Stimulated activated CD4-positive, alpha-beta T cell treated with anti-CD3 and anti-CD28 coated beads, Interleukin-15, amount 100 ng/mL, for 48 hours (primary cell): ENCODE measurements around the gene FOSL2.

Source experiments
- DNase-seq, 2 donors: peaks; one replicate each; pipeline ENCODE4 v3.0.0-alpha.2; 2020; ENCODE audit warnings: low read depth in 2 of 2

FOSL2 gene

DNA sequence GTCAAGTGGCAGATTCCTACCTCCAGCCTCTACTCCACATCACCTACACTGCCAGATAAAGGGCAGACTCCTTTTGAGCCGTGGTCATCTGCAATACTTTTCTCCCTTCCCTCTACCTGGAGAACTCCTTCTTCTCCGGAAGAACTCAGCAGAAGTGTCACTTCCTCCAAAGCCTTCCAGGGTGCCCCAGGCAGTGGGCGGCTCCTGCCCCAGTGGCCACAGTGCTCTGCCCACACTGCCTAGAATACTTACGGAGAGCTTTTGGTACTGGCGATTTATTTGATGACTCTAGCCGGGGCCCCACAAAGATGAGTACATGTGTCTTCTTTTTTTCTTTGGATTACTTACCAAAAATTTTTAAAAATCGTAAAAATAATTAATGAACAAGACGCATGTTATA is 39.7 kb downstream of the FOSL2 start:
- no peak for DNase-seq

- DNase-seq: no peak
These were observed 40.6 kb downstream of the FOSL2 start for GRCh38 chr2:28433215-28433614.

DNA sequence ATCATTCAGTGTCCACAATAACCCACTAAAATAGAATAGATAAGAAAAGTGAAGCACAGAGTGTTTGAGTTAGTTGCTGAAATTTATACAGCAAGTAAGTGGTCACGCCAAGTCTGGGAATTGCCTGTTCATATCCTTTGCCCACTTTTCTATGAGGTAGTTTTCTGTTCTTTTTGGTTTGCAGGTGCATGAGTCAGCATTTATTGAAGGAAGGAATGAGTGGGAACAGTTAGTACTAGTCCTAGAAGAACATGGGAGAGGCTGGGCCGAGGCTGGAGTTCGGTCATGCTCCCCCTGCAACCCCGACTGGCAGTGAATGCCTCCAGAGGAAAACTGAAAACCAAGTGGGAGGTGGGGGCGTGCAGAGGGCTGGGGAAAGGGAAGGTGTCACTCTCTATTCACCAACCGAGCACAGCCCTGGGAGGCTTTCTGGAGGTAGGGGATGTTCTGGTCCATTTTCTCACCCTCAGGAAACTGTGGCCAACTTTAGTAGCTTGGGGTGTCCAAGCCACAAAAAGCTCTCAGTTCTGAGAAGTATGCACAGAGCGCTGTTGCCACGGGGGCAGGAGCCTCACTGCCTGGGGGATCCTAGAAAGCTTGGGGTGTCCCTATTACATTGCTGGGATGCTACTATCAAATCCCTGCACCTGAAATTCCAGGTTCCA is 41.4 kb downstream of the FOSL2 start:
- DNase-seq: no peak

- DNase-seq: no peak
These were observed 41.9 kb downstream of the FOSL2 start for GRCh38 chr2:28434600-28434989.

GRCh38 chr2:28435241-28435640 is 42.6 kb downstream of the FOSL2 start:
- DNase-seq: no peak

DNA sequence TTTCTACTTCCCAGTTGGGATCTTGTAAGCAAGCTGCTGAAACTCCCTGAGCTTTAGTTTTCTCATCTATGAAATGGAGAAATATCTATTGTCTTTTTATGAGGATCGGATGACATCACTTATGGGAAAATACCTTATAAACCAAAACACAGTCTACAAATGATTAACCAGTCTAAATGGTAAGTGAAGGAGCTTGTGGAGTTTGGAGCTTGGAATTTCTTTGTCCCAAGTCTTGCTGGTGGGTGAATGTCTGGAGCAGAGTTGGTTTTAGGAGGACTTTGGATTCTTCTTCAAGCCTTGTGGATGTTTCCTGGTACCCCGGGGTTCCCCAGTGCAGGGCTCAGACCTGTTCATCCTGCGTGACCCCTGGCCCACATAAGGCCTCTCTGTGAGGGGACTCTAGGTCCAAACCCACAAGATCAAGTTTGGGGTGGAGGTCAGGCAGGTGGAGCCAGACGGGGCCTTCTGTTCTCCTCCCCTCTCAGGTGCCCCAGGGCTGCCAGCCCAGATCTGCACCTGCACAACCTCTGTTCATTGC is 43.2 kb downstream of the FOSL2 start:
- no peak for DNase-seq

- no peak for DNase-seq
These were observed 43.9 kb downstream of the FOSL2 start for GRCh38 chr2:28436525-28437051.

- no peak for DNase-seq
These were observed 44.6 kb downstream of the FOSL2 start for GRCh38 chr2:28437149-28437835.

DNA sequence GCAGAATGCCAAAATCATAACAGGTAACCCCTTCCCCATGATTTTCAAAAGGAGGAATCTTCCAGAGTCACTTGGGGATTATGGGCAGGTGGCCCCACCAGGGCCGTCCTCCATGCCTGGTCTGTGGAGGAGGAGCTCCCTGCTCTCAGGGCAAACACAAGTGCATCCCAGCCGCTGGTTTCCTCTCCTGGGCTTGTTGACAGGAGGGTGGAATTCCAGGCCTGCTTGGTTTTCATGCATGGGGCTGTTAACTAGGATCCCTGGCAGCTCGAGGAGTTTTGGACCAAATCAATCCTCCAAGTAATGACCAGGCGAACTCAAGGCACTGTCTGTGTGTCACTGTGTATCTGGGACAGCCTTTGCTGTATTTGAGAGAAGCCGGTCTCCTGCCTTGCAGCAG is 45.3 kb downstream of the FOSL2 start:
- no peak for DNase-seq

GRCh38 chr2:28438532-28439063 is 45.9 kb downstream of the FOSL2 start:
- no peak for DNase-seq

- DNase-seq: no peak
These were observed 46.5 kb downstream of the FOSL2 start for GRCh38 chr2:28439127-28439526.

GRCh38 chr2:28439763-28440162 is 47.1 kb downstream of the FOSL2 start:
- DNase-seq: no peak

- DNase-seq: no peak
These were observed 49.7 kb downstream of the FOSL2 start for GRCh38 chr2:28442328-28442727.

- DNase-seq: no peak
These were observed 52.3 kb downstream of the FOSL2 start for GRCh38 chr2:28444956-28445355.

GRCh38 chr2:28445448-28446258 is 53.0 kb downstream of the FOSL2 start:
- DNase-seq: peak; percentile 62 to 70

DNA sequence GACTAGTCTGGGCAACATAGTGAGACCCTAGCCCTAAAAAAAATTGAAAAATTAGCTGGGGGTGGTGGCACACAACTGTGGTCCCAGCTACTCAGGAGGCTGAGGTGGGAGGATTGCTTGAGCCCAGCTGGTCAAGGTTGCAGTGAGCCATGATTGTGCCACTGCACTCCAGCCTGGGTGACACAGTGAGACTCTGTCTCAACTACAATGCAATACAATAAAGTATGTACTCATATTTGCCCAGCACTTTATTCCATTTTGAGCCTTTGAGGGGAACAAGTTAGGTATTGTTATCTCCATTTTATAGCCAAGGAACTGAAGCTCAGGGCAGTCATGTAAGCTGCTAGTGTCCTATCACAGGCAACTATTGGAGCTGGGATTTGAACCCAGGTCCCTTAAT is 53.9 kb downstream of the FOSL2 start:
- no peak for DNase-seq

DNA sequence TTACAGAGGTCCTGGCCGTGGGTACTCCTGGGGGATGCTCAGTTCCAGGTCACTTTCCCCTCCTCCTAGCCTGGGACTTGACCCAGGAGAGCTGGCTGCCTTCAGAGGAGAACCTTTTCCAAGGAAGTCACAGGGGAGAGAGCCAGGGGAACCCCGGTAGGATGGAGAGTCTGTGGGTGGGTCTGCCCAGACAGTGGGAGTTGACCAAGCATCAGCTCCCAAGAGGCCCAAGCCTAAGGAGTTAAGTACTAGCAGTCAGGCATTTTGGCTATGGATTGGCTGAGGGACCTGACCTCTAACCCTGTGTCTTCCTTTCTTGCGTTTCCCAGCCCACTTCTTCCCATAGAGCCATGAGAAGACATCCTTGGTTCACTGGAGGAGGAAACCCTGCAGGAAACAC is 54.4 kb downstream of the FOSL2 start:
- DNase-seq: no peak

- no peak for DNase-seq
These were observed 55.5 kb downstream of the FOSL2 start for GRCh38 chr2:28447943-28448792.

GRCh38 chr2:28448793-28449100 is 56.1 kb downstream of the FOSL2 start:
- DNase-seq: no peak

GRCh38 chr2:28449126-28449487 is 56.4 kb downstream of the FOSL2 start:
- no peak for DNase-seq
